ENCODE measurements around the gene BCL2L2. TPM values are rescaled to one million over a fixed set of nuclear protein-coding genes. Genes with fewer than 3 reads are reported as not detected.

The BCL2L2 gene
- polyA plus RNA-seq, 1 of the 3 experiments (the other 2 are of a cell fraction): 30.6 TPM

DNA sequence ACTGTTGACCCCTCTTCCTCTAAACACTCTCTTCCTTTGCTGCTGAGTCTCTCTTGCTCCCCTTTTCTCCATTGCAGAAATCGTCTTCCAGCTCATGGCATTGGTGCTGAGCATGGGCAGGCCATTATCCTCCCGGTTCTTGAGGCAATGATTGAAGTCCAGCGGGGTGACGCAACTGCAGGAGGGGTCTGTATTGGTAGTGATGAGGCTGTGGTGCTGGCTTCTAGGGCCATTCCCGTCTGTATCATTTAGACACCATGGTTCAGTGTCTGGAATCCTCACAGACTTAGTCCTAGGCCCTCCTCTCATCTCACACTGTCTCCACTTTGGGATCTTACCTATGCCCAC, 46.8 kb downstream of the BCL2L2 start:
- no peaks in the 10 kb centered on the region for H4K20me1 ChIP-seq (ENCODE audit: insufficient read depth)
- H3K9ac ChIP-seq: no peak overlapping the region
- no peaks in the 10 kb centered on the region for H3K9me2 ChIP-seq
- H3K27me3 ChIP-seq (ENCODE audit: insufficient read depth): no peaks in the 10 kb centered on the region
- ChIA-PET POLR2A (interaction anchor here (0.6 to 4.1 kb wide), 5 partner anchors 9 to 114 kb away, joined by 4 to 45 read pairs (median 8); partner anchors contain the start of genes EFS and PABPN1), CTCF (interaction anchor here (1.0 to 4.0 kb wide), 11 partner anchors 8 to 206 kb away, joined by 3 to 30 read pairs (median 5); partner anchors contain the start of genes EFS and PABPN1)
- no peak for TF ChIP-seq TCF12 (IDR thresholded peaks at IDR 0.05)
- no peak for TF ChIP-seq MXI1 (IDR thresholded peaks at IDR 0.05; ENCODE audit: low read depth, low read length)
- TF ChIP-seq GABPA (IDR thresholded peaks at IDR 0.05; ENCODE audit: low read depth): no peak
- no peak for TF ChIP-seq NFIC (IDR thresholded peaks at IDR 0.05; ENCODE audit: borderline replicate concordance)
- TF ChIP-seq, protein P1, sequence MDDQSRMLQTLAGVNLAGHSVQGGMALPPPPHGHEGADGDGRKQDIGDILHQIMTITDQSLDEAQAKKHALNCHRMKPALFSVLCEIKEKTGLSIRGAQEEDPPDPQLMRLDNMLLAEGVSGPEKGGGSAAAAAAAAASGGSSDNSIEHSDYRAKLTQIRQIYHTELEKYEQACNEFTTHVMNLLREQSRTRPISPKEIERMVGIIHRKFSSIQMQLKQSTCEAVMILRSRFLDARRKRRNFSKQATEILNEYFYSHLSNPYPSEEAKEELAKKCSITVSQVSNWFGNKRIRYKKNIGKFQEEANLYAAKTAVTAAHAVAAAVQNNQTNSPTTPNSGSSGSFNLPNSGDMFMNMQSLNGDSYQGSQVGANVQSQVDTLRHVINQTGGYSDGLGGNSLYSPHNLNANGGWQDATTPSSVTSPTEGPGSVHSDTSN (IDR thresholded peaks at IDR 0.05): no peak
- H3K9me3 ChIP-seq: no peaks in the 10 kb centered on the region
- H3K4me2 ChIP-seq: peak overlapping the region; percentile 96; the same call in 1 of the 2 replicates
- H3K79me2 ChIP-seq (ENCODE audit: insufficient read depth): no peaks in the 10 kb centered on the region
- H3F3A ChIP-seq (replicated peaks; ENCODE audit: insufficient read depth): no peaks in the 10 kb centered on the region
- H3K36me3 ChIP-seq (replicated peaks in 1 of 2; ENCODE audit: control insufficient read depth in 1 of 2, insufficient read depth in 2 of 2, low read length in 1 of 2): peaks cover 0 to 4% of the 10 kb centered on the region in 2 experiments
- WGBS (ENCODE audit: low lambda C conversion rate): 79% methylated on average over 5 of the region's 5 CpGs
- H3K4me1 ChIP-seq (ENCODE audit: control insufficient read depth in 1 of 2, insufficient read depth in 2 of 2, low read depth in 1 of 2, low read length in 1 of 2): peaks cover 0 to 12% of the 10 kb centered on the region in 2 experiments; a peak in 1 of 4 replicates
- peak overlapping the region in 1 of 2 experiments; percentile 92; a peak in 1 of 4 replicates for H3K27ac ChIP-seq (ENCODE audit: low read depth in 2 of 2, low read length in 1 of 2)
- no peak overlapping the region; the same call in 1 of the 2 replicates for H2AFZ ChIP-seq (ENCODE audit: low read depth)
- no peak for DNase-seq
- H3K4me3 ChIP-seq (ENCODE audit: low read depth in 2 of 2, low read length in 1 of 2): no peak overlapping the region; a peak in 1 of 4 replicates

- Histone ChIP-seq H3K4me1 (ENCODE audit: control insufficient read depth in 1 of 2, insufficient read depth in 2 of 2, low read depth in 1 of 2, low read length in 1 of 2) (peaks cover 0 to 12% of the 10 kb centered on the region in 2 experiments; a peak in 1 of 4 replicates), H3K27me3 (ENCODE audit: insufficient read depth) (no peaks in the 10 kb centered on the region), H3K9me3 (no peaks in the 10 kb centered on the region), H3K9ac (no peak overlapping the region), H2AFZ (ENCODE audit: low read depth) (no peak overlapping the region), H3K27ac (ENCODE audit: low read depth in 2 of 2, low read length in 1 of 2) (no peak overlapping the region), H3K4me2 (no peak overlapping the region), H3K9me2 (no peaks in the 10 kb centered on the region), H3K36me3 (replicated peaks in 1 of 2; ENCODE audit: control insufficient read depth in 1 of 2, insufficient read depth in 2 of 2, low read length in 1 of 2) (peaks cover 0 to 2% of the 10 kb centered on the region in 2 experiments), H4K20me1 (ENCODE audit: insufficient read depth) (no peaks in the 10 kb centered on the region), H3K4me3 (ENCODE audit: low read depth in 2 of 2, low read length in 1 of 2) (no peak overlapping the region), H3F3A (replicated peaks; ENCODE audit: insufficient read depth) (no peaks in the 10 kb centered on the region), H3K79me2 (ENCODE audit: insufficient read depth) (no peaks in the 10 kb centered on the region)
- ChIA-PET POLR2A (interaction anchor here (4.1 kb wide), 1 partner anchor 11 kb away, joined by 45 read pairs; the partner anchor contains the start of gene EFS), CTCF (interaction anchor here (1.1 to 4.0 kb wide), 5 partner anchors 10 to 124 kb away, joined by 3 to 21 read pairs (median 6); partner anchors contain the start of gene EFS)
- WGBS (ENCODE audit: low lambda C conversion rate): 80% methylated on average over 6 of the region's 6 CpGs
- DNase-seq: no peak
- TF ChIP-seq RFX5 (IDR thresholded peaks at IDR 0.05; ENCODE audit: low read length) (no peak), RAD21 (IDR thresholded peaks at IDR 0.05; ENCODE audit: low read length) (no peak), TAF1 (IDR thresholded peaks at IDR 0.05; ENCODE audit: borderline replicate concordance, low read depth, low read length) (no peak), TEAD4 (IDR thresholded peaks at IDR 0.05; ENCODE audit: borderline replicate concordance, insufficient read depth) (no peak), USF1 (IDR thresholded peaks at IDR 0.05; ENCODE audit: borderline replicate concordance, low read depth) (no peak), SMC3 (IDR thresholded peaks at IDR 0.05; ENCODE audit: low read depth, low read length) (no peak), RCOR1 (IDR thresholded peaks at IDR 0.05; ENCODE audit: low read length) (no peak), JUND (IDR thresholded peaks at IDR 0.05) (no peak), EP300 (IDR thresholded peaks at IDR 0.05; ENCODE audit: borderline replicate concordance in 1 of 2, low read depth in 1 of 2, low read length in 1 of 2) (no peak), SIN3A (IDR thresholded peaks at IDR 0.05; ENCODE audit: borderline replicate concordance, low read depth, low read length) (no peak), GATA2 (CRISPR knock-in tag; IDR thresholded peaks at IDR 0.05) (no peak), POLR2AphosphoS5 (IDR thresholded peaks at IDR 0.05; ENCODE audit: low read depth, low read length) (no peak), TCF12 (IDR thresholded peaks at IDR 0.05) (no peak)
- TF ChIP-seq, protein P2, sequence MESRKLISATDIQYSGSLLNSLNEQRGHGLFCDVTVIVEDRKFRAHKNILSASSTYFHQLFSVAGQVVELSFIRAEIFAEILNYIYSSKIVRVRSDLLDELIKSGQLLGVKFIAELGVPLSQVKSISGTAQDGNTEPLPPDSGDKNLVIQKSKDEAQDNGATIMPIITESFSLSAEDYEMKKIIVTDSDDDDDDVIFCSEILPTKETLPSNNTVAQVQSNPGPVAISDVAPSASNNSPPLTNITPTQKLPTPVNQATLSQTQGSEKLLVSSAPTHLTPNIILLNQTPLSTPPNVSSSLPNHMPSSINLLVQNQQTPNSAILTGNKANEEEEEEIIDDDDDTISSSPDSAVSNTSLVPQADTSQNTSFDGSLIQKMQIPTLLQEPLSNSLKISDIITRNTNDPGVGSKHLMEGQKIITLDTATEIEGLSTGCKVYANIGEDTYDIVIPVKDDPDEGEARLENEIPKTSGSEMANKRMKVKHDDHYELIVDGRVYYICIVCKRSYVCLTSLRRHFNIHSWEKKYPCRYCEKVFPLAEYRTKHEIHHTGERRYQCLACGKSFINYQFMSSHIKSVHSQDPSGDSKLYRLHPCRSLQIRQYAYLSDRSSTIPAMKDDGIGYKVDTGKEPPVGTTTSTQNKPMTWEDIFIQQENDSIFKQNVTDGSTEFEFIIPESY (IDR thresholded peaks at IDR 0.05; ENCODE audit: borderline replicate concordance, low read depth): no peak
- TF ChIP-seq, protein P3, sequence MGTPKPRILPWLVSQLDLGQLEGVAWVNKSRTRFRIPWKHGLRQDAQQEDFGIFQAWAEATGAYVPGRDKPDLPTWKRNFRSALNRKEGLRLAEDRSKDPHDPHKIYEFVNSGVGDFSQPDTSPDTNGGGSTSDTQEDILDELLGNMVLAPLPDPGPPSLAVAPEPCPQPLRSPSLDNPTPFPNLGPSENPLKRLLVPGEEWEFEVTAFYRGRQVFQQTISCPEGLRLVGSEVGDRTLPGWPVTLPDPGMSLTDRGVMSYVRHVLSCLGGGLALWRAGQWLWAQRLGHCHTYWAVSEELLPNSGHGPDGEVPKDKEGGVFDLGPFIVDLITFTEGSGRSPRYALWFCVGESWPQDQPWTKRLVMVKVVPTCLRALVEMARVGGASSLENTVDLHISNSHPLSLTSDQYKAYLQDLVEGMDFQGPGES (IDR thresholded peaks at IDR 0.05; ENCODE audit: low read depth, low read length): no peak
- TF ChIP-seq, protein P1 (IDR thresholded peaks at IDR 0.05): no peak
- TF ChIP-seq, protein P4, sequence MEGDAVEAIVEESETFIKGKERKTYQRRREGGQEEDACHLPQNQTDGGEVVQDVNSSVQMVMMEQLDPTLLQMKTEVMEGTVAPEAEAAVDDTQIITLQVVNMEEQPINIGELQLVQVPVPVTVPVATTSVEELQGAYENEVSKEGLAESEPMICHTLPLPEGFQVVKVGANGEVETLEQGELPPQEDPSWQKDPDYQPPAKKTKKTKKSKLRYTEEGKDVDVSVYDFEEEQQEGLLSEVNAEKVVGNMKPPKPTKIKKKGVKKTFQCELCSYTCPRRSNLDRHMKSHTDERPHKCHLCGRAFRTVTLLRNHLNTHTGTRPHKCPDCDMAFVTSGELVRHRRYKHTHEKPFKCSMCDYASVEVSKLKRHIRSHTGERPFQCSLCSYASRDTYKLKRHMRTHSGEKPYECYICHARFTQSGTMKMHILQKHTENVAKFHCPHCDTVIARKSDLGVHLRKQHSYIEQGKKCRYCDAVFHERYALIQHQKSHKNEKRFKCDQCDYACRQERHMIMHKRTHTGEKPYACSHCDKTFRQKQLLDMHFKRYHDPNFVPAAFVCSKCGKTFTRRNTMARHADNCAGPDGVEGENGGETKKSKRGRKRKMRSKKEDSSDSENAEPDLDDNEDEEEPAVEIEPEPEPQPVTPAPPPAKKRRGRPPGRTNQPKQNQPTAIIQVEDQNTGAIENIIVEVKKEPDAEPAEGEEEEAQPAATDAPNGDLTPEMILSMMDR (IDR thresholded peaks at IDR 0.05): no peak
Measured at GRCh38 chr14:23354990-23355389, 48.4 kb downstream of the BCL2L2 start.
